ENCODE measurements around the gene PRXL2B. TPM values are rescaled to one million over a fixed set of nuclear protein-coding genes. Genes with fewer than 3 reads are reported as not detected.

PRXL2B gene
- total RNA-seq, 2 donors from 2014 or later: 20.3 to 25.8 TPM

- TF ChIP-seq POLR2AphosphoS5 (IDR thresholded peaks at IDR 0.05): no peak
- no peak for TF ChIP-seq CTCF (IDR thresholded peaks at IDR 0.05)
- TF ChIP-seq POLR2A (IDR thresholded peaks at IDR 0.05): no peak
- no peaks in the 10 kb centered on the region for H3K36me3 ChIP-seq
- no peak overlapping the region for H3K27ac ChIP-seq
- WGBS: 66% methylated on average over 35 of the region's 36 CpGs
- H3K27me3 ChIP-seq (replicated peaks; ENCODE audit: insufficient read depth): no peaks in the 10 kb centered on the region
- no peak for DNase-seq (ENCODE audit: low spot score)
- H3K4me3 ChIP-seq: no peak overlapping the region
- no peaks in the 10 kb centered on the region for H3K9me3 ChIP-seq
- intact Hi-C loops (cut with DNase I): no loop called here
- no peaks in the 10 kb centered on the region for H3K4me1 ChIP-seq (replicated peaks)
Observed at GRCh38 chr1:2606881-2607621, 20.5 kb downstream of the PRXL2B start.

GRCh38 chr1:2607641-2608091 is 21.1 kb downstream of the PRXL2B start:
- no peaks in the 10 kb centered on the region for H3K36me3 ChIP-seq
- no peak overlapping the region for H3K4me3 ChIP-seq
- intact Hi-C loops (cut with DNase I): no loop called here
- no peak for TF ChIP-seq CTCF (IDR thresholded peaks at IDR 0.05)
- no peak for TF ChIP-seq POLR2AphosphoS5 (IDR thresholded peaks at IDR 0.05)
- no peak for TF ChIP-seq POLR2A (IDR thresholded peaks at IDR 0.05)
- H3K4me1 ChIP-seq (replicated peaks): no peaks in the 10 kb centered on the region
- H3K27me3 ChIP-seq (replicated peaks; ENCODE audit: insufficient read depth): no peaks in the 10 kb centered on the region
- no peak overlapping the region for H3K27ac ChIP-seq
- no peak for DNase-seq (ENCODE audit: low spot score)
- 62% methylated on average over 13 of the region's 13 CpGs for WGBS
- H3K9me3 ChIP-seq: no peaks in the 10 kb centered on the region

- Histone ChIP-seq H3K9me3 (no peaks in the 10 kb centered on the region), H3K4me1 (replicated peaks) (no peaks in the 10 kb centered on the region), H3K27me3 (replicated peaks; ENCODE audit: insufficient read depth) (no peaks in the 10 kb centered on the region), H3K36me3 (no peaks in the 10 kb centered on the region), H3K27ac (no peak overlapping the region), H3K4me3 (no peak overlapping the region)
- no peak for DNase-seq (ENCODE audit: low spot score)
- no peak for TF ChIP-seq POLR2AphosphoS5 (IDR thresholded peaks at IDR 0.05)
- TF ChIP-seq CTCF (IDR thresholded peaks at IDR 0.05): no peak
- no peak for TF ChIP-seq POLR2A (IDR thresholded peaks at IDR 0.05)
- intact Hi-C loops (cut with DNase I): no loop called here
- 91% methylated on average over 34 of the region's 34 CpGs for WGBS
Observed at GRCh38 chr1:2609319-2610035, 22.9 kb downstream of the PRXL2B start.

GRCh38 chr1:2610036-2610959 is 23.7 kb downstream of the PRXL2B start:
- Histone ChIP-seq H3K4me3 (no peak overlapping the region), H3K36me3 (no peaks in the 10 kb centered on the region), H3K4me1 (replicated peaks) (no peaks in the 10 kb centered on the region), H3K27me3 (replicated peaks; ENCODE audit: insufficient read depth) (no peaks in the 10 kb centered on the region), H3K9me3 (no peaks in the 10 kb centered on the region), H3K27ac (no peak overlapping the region)
- WGBS: 62% methylated on average over 21 of the region's 21 CpGs
- TF ChIP-seq CTCF (IDR thresholded peaks at IDR 0.05): no peak
- TF ChIP-seq POLR2AphosphoS5 (IDR thresholded peaks at IDR 0.05): no peak
- TF ChIP-seq POLR2A (IDR thresholded peaks at IDR 0.05): no peak
- DNase-seq (ENCODE audit: low spot score): no peak
- intact Hi-C loops (cut with DNase I): no loop called here
